GM18868 (cell line): Measurements from ENCODE around the gene ANP32A.

Experiments
- ATAC-seq: cut with Tn5 transposase; IDR thresholded peaks from one replicate; pipeline ENCODE4 v1.9.1; 2021; ENCODE audit warnings: mild to moderate bottlenecking, moderate library complexity; ENCODE audit not compliant: unreplicated experiment

Gene ANP32A

GRCh38 chr15:68821190-68821840 lies 620 bp upstream of the ANP32A start:
- ATAC-seq, result peak; percentile 3

- ATAC-seq, result no peak
These were observed 1.0 kb downstream of the ANP32A start for GRCh38 chr15:68819495-68820294.

- ATAC-seq, result no peak
These were observed 1.8 kb downstream of the ANP32A start for GRCh38 chr15:68818769-68819494.

GRCh38 chr15:68818066-68818768 lies 2.5 kb downstream of the ANP32A start:
- ATAC-seq, result no peak

GRCh38 chr15:68817304-68818065 lies 3.2 kb downstream of the ANP32A start:
- peak; percentile 36 for ATAC-seq

- no peak for ATAC-seq
These were observed 3.8 kb downstream of the ANP32A start for GRCh38 chr15:68816795-68817303.

GRCh38 chr15:68816158-68816557 lies 4.5 kb downstream of the ANP32A start:
- no peak for ATAC-seq

- no peak for ATAC-seq
These were observed 5.1 kb downstream of the ANP32A start for GRCh38 chr15:68815598-68815997.

GRCh38 chr15:68814596-68814995 lies 6.1 kb downstream of the ANP32A start:
- ATAC-seq, result no peak

- ATAC-seq, result no peak
These were observed 7.9 kb downstream of the ANP32A start for GRCh38 chr15:68812597-68813431.

- no peak for ATAC-seq
These were observed 8.6 kb downstream of the ANP32A start for GRCh38 chr15:68812069-68812468.

- ATAC-seq, result no peak
These were observed 11.2 kb downstream of the ANP32A start for GRCh38 chr15:68809517-68809916.

- ATAC-seq, result no peak
These were observed 11.9 kb downstream of the ANP32A start for GRCh38 chr15:68808770-68809169.

GRCh38 chr15:68808091-68808490 lies 12.6 kb downstream of the ANP32A start:
- no peak for ATAC-seq

- ATAC-seq, result no peak
These were observed 13.4 kb downstream of the ANP32A start for GRCh38 chr15:68807249-68807648.

- no peak for ATAC-seq
These were observed 14.3 kb downstream of the ANP32A start for GRCh38 chr15:68806220-68807060.

- no peak for ATAC-seq
These were observed 18.3 kb downstream of the ANP32A start for GRCh38 chr15:68802373-68802772.

GRCh38 chr15:68801572-68802148 lies 19.0 kb downstream of the ANP32A start:
- ATAC-seq, result no peak
